ENCODE measurements around the gene ZBTB20. TPM values are rescaled to one million over a fixed set of nuclear protein-coding genes. Genes with fewer than 3 reads are reported as not detected.

Gene ZBTB20
- polyA plus RNA-seq, 1 donor from 2014 or later = 4.8 TPM

GRCh38 chr3:114756506-114757279, 390.4 kb downstream of the ZBTB20 start:
- TF ChIP-seq SMC3 (conservative IDR thresholded peaks at IDR 0.05; ENCODE audit: poor library complexity) (no peak), TAF1 (IDR thresholded peaks at IDR 0.05; ENCODE audit: low read depth) (no peak), REST (IDR thresholded peaks at IDR 0.05; ENCODE audit: borderline replicate concordance) (no peak), EZH2 (IDR thresholded peaks at IDR 0.05; ENCODE audit: borderline replicate concordance, insufficient read depth, low read length, poor library complexity, severe bottlenecking) (no peak), MXI1 (conservative IDR thresholded peaks at IDR 0.05; ENCODE audit: poor library complexity, severe bottlenecking) (no peak), EP300 (conservative IDR thresholded peaks at IDR 0.05; ENCODE audit: poor library complexity, severe bottlenecking) (no peak), CTCF (IDR thresholded peaks at IDR 0.05; ENCODE audit: poor library complexity, severe bottlenecking) (no peak), POLR2AphosphoS5 (IDR thresholded peaks at IDR 0.05) (no peak), RAD21 (conservative IDR thresholded peaks at IDR 0.05) (no peak)
- Histone ChIP-seq H3K4me2 (ENCODE audit: low read length) (no peak overlapping the region), H3K9ac (ENCODE audit: low read length) (no peak overlapping the region), H3K4me3 (ENCODE audit: low read length) (no peak overlapping the region), H3K9me3 (ENCODE audit: low read length) (no peaks in the 10 kb centered on the region), H3K79me2 (replicated peaks; ENCODE audit: insufficient read depth, low read length) (no peaks in the 10 kb centered on the region), H3K27ac (ENCODE audit: low read length) (no peak overlapping the region), H3F3A (ENCODE audit: insufficient read depth, low read length, poor library complexity, severe bottlenecking) (no peaks in the 10 kb centered on the region), H4K20me1 (ENCODE audit: insufficient read depth) (no peaks in the 10 kb centered on the region), H3K9me2 (ENCODE audit: insufficient read depth, low read length) (no peaks in the 10 kb centered on the region), H3K27me3 (ENCODE audit: insufficient read depth, low read depth, low read length) (no peaks in the 10 kb centered on the region), H3K36me3 (ENCODE audit: insufficient read depth, low read length) (no peaks in the 10 kb centered on the region), H2AFZ (ENCODE audit: low read depth, low read length) (no peak overlapping the region)

- H4K20me1 ChIP-seq (ENCODE audit: insufficient read depth) = no peaks in the 10 kb centered on the region
- no peaks in the 10 kb centered on the region for H3K27me3 ChIP-seq (ENCODE audit: insufficient read depth, low read depth, low read length)
- no peaks in the 10 kb centered on the region for H3K9me2 ChIP-seq (ENCODE audit: insufficient read depth, low read length)
- no peak overlapping the region for H2AFZ ChIP-seq (ENCODE audit: low read depth, low read length)
- no peaks in the 10 kb centered on the region for H3K36me3 ChIP-seq (ENCODE audit: insufficient read depth, low read length)
- no peaks in the 10 kb centered on the region for H3K79me2 ChIP-seq (replicated peaks; ENCODE audit: insufficient read depth, low read length)
- H3K27ac ChIP-seq (ENCODE audit: low read length) = no peak overlapping the region
- TF ChIP-seq RAD21 (conservative IDR thresholded peaks at IDR 0.05) (no peak), MXI1 (conservative IDR thresholded peaks at IDR 0.05; ENCODE audit: poor library complexity, severe bottlenecking) (no peak), TAF1 (IDR thresholded peaks at IDR 0.05; ENCODE audit: low read depth) (no peak), CTCF (IDR thresholded peaks at IDR 0.05; ENCODE audit: poor library complexity, severe bottlenecking) (no peak), EP300 (conservative IDR thresholded peaks at IDR 0.05; ENCODE audit: poor library complexity, severe bottlenecking) (no peak), REST (IDR thresholded peaks at IDR 0.05; ENCODE audit: borderline replicate concordance) (no peak), POLR2AphosphoS5 (IDR thresholded peaks at IDR 0.05) (no peak), EZH2 (IDR thresholded peaks at IDR 0.05; ENCODE audit: borderline replicate concordance, insufficient read depth, low read length, poor library complexity, severe bottlenecking) (no peak), SMC3 (conservative IDR thresholded peaks at IDR 0.05; ENCODE audit: poor library complexity) (no peak)
- no peak overlapping the region for H3K4me2 ChIP-seq (ENCODE audit: low read length)
- no peak overlapping the region for H3K9ac ChIP-seq (ENCODE audit: low read length)
- no peak overlapping the region for H3K4me3 ChIP-seq (ENCODE audit: low read length)
- H3F3A ChIP-seq (ENCODE audit: insufficient read depth, low read length, poor library complexity, severe bottlenecking) = no peaks in the 10 kb centered on the region
- no peaks in the 10 kb centered on the region for H3K9me3 ChIP-seq (ENCODE audit: low read length)
Observed at GRCh38 chr3:114746502-114746901, 400.6 kb downstream of the ZBTB20 start.

Measured in neural cell (in vitro differentiated cells).